Measurements from ENCODE around the gene DRC3. TPM values are rescaled to one million over a fixed set of nuclear protein-coding genes. Genes with fewer than 3 reads are reported as not detected.

Gene DRC3
- total RNA-seq, 1 donor from 2014 or later, result 3.3 TPM

GRCh38 chr17:18005496-18005895 is 32.8 kb downstream of the DRC3 start:
- no peak overlapping the region for H3K27ac ChIP-seq
- no peaks in the 10 kb centered on the region for H3K27me3 ChIP-seq
- ATAC-seq, result no peak
- DNase-seq, result no peak
- no peaks in the 10 kb centered on the region for H3K4me1 ChIP-seq
- no peak for TF ChIP-seq CTCF (IDR thresholded peaks at IDR 0.05)
- no peaks in the 10 kb centered on the region for H3K36me3 ChIP-seq
- intact Hi-C loops (cut with DNase I), result no loop called here
- no peaks in the 10 kb centered on the region for H3K9me3 ChIP-seq
- H3K4me3 ChIP-seq, result no peak overlapping the region

GRCh38 chr17:18006495-18007239 is 34.0 kb downstream of the DRC3 start:
- Histone ChIP-seq H3K27me3 (no peaks in the 10 kb centered on the region), H3K36me3 (no peaks in the 10 kb centered on the region), H3K27ac (no peak overlapping the region), H3K4me1 (no peaks in the 10 kb centered on the region), H3K9me3 (no peaks in the 10 kb centered on the region), H3K4me3 (no peak overlapping the region)
- TF ChIP-seq CTCF (IDR thresholded peaks at IDR 0.05), result no peak
- no peak for DNase-seq
- intact Hi-C loops (cut with DNase I), result no loop called here
- ATAC-seq, result no peak

GRCh38 chr17:18008496-18009268 is 36.0 kb downstream of the DRC3 start:
- H3K36me3 ChIP-seq, result no peaks in the 10 kb centered on the region
- no peak for DNase-seq
- ATAC-seq, result no peak
- no peaks in the 10 kb centered on the region for H3K4me1 ChIP-seq
- TF ChIP-seq CTCF (IDR thresholded peaks at IDR 0.05), result no peak
- H3K27ac ChIP-seq, result no peak overlapping the region
- no peaks in the 10 kb centered on the region for H3K27me3 ChIP-seq
- intact Hi-C loops (cut with DNase I), result no loop called here
- no peak overlapping the region for H3K4me3 ChIP-seq
- no peaks in the 10 kb centered on the region for H3K9me3 ChIP-seq

- no peaks in the 10 kb centered on the region for H3K36me3 ChIP-seq
- DNase-seq, result no peak
- no peaks in the 10 kb centered on the region for H3K9me3 ChIP-seq
- H3K27me3 ChIP-seq, result no peaks in the 10 kb centered on the region
- intact Hi-C loops (cut with DNase I), result no loop called here
- no peaks in the 10 kb centered on the region for H3K4me1 ChIP-seq
- no peak overlapping the region for H3K4me3 ChIP-seq
- no peak for ATAC-seq
- H3K27ac ChIP-seq, result no peak overlapping the region
- no peak for TF ChIP-seq CTCF (IDR thresholded peaks at IDR 0.05)
Measured at GRCh38 chr17:18009609-18010420, 37.2 kb downstream of the DRC3 start.

GRCh38 chr17:18011286-18011685 is 38.6 kb downstream of the DRC3 start:
- no peak overlapping the region for H3K4me3 ChIP-seq
- no peaks in the 10 kb centered on the region for H3K4me1 ChIP-seq
- no peak for ATAC-seq
- intact Hi-C loops (cut with DNase I), result no loop called here
- no peaks in the 10 kb centered on the region for H3K27me3 ChIP-seq
- no peak for DNase-seq
- no peak for TF ChIP-seq CTCF (IDR thresholded peaks at IDR 0.05)
- H3K36me3 ChIP-seq, result peaks cover 10% of the 10 kb centered on the region
- H3K9me3 ChIP-seq, result no peaks in the 10 kb centered on the region
- H3K27ac ChIP-seq, result no peak overlapping the region

All from upper lobe of right lung (tissue), 1 donor.